NT2/D1 (cell line): ENCODE results near the gene PTPRG.

Experiments
- SUZ12 ChIP-seq: IDR thresholded peaks from 2 replicates; pipeline ENCODE4 v1.6.1; 2011; ENCODE audit not compliant: insufficient read length, insufficient read depth; ENCODE audit errors: extremely low read depth
- ZNF274 ChIP-seq: IDR thresholded peaks from 2 replicates; pipeline ENCODE4 v1.6.1; 2011; ENCODE audit warnings: mild to moderate bottlenecking, low read depth, low read length

DNA sequence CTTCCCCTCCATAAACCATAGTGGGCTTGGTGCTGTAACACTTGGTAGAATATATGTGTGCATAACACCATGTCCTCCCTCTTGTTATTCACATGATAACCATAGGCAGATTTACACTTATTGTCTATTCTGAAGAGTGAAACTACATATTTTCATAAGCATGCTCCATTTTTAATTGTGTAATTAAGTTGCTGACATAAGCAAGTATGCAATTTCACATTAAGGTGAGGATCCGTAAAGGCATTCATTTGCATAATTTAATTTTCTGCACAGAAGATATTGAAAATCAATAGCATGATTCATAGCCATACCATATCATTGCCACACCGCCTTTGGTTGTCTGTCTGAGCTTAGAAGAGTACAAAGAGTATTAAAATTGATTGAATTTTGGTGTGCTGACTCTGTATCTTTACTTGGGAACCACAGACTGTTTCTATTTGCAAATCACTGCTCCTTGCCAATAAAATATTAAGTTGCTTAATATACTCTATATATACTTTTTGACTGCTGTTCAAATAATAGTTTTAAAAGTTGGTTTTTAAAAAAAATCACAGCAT is 182.4 kb downstream of the PTPRG start:
- no peak for TF ChIP-seq SUZ12
- no peak for TF ChIP-seq ZNF274
